ENCODE data around the gene SRP19.

DNA sequence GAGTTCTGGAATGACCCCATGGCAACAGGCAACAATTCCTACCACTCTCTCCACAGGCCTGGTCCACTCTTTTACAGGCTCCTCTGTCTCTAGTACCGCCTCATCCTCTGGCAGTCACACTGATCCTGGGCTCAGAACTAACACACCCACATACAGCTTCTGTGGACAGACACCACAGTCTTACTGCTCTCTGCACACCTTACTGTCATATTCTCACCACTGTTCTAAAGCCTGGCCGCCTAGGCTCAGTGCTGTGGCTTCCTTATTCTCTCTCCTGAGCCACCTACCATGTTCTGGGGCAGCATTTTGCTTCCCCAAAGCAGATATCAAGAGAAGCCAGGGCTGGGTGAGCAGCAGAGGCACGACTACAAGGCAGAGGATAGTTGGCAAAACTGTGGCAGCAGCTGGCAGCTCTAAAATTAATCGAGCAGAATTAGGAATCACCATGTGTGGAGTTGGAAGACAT lies 46.1 kb downstream of the SRP19 start:
- TF ChIP-seq, protein P1, sequence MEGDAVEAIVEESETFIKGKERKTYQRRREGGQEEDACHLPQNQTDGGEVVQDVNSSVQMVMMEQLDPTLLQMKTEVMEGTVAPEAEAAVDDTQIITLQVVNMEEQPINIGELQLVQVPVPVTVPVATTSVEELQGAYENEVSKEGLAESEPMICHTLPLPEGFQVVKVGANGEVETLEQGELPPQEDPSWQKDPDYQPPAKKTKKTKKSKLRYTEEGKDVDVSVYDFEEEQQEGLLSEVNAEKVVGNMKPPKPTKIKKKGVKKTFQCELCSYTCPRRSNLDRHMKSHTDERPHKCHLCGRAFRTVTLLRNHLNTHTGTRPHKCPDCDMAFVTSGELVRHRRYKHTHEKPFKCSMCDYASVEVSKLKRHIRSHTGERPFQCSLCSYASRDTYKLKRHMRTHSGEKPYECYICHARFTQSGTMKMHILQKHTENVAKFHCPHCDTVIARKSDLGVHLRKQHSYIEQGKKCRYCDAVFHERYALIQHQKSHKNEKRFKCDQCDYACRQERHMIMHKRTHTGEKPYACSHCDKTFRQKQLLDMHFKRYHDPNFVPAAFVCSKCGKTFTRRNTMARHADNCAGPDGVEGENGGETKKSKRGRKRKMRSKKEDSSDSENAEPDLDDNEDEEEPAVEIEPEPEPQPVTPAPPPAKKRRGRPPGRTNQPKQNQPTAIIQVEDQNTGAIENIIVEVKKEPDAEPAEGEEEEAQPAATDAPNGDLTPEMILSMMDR (IDR thresholded peaks at IDR 0.05): no peak
- TF ChIP-seq EZH2 (IDR thresholded peaks at IDR 0.05): no peak
- no peak for TF ChIP-seq EZH2phosphoT487 (IDR thresholded peaks at IDR 0.05)

Data from neural progenitor cell (in vitro differentiated cells).